Measurements from ENCODE around the gene PIAS4.

PIAS4 gene

GRCh38 chr19:3980353-3981251, 26.9 kb upstream of the PIAS4 start:
- no peaks in the 10 kb centered on the region for H3K4me1 ChIP-seq (ENCODE audit: control insufficient read depth, insufficient read depth, low read length)
- ChIA-PET POLR2A (interaction anchor here (8.3 kb wide), 1 partner anchor 10 kb away, joined by 258 read pairs; the partner anchor contains the start of gene DAPK3), CTCF (interaction anchor here (0.7 kb wide), 1 partner anchor 14 kb away, joined by 3 read pairs; no protein-coding TSS in a partner anchor)
- H3K27ac ChIP-seq (ENCODE audit: extremely low read depth, low read depth, low read length): no peak overlapping the region
- no peak overlapping the region for H3K4me3 ChIP-seq (ENCODE audit: low read depth, low read length)
- H3K9me3 ChIP-seq (ENCODE audit: control insufficient read depth, insufficient read depth, low read depth, low read length): no peaks in the 10 kb centered on the region
- H3K36me3 ChIP-seq (ENCODE audit: control insufficient read depth in 2 of 2, insufficient read depth in 1 of 2, low read length in 2 of 2): peaks cover 28 to 91% of the 10 kb centered on the region in 2 experiments
- TF ChIP-seq ZNF280D (tag by site-specific recombination; IDR thresholded peaks at IDR 0.05) (no peak), ZNF416 (tag by site-specific recombination; IDR thresholded peaks at IDR 0.05) (no peak), ZNF658 (tag by site-specific recombination; IDR thresholded peaks at IDR 0.05) (no peak), ZNF510 (tag by site-specific recombination; IDR thresholded peaks at IDR 0.05; ENCODE audit: insufficient replicate concordance) (no peak), ZNF112 (tag by site-specific recombination; IDR thresholded peaks at IDR 0.05) (no peak), KLF8 (tag by site-specific recombination; IDR thresholded peaks at IDR 0.05) (no peak), ZNF654 (tag by site-specific recombination; IDR thresholded peaks at IDR 0.05; ENCODE audit: low read depth) (no peak), MYNN (tag by site-specific recombination; IDR thresholded peaks at IDR 0.05; ENCODE audit: borderline replicate concordance) (no peak), ZNF302 (tag by site-specific recombination; IDR thresholded peaks at IDR 0.05; ENCODE audit: low read depth) (no peak), ZNF214 (tag by site-specific recombination; IDR thresholded peaks at IDR 0.05; ENCODE audit: borderline replicate concordance) (no peak), REPIN1 (tag by site-specific recombination; IDR thresholded peaks at IDR 0.05; ENCODE audit: low read depth) (no peak), EGR2 (tag by site-specific recombination; IDR thresholded peaks at IDR 0.05; ENCODE audit: low read depth) (no peak), ZNF350 (tag by site-specific recombination; IDR thresholded peaks at IDR 0.05) (no peak), ZNF791 (tag by site-specific recombination; IDR thresholded peaks at IDR 0.05) (no peak), HOXC10 (CRISPR knock-in tag; IDR thresholded peaks at IDR 0.05) (no peak), GLI2 (tag by site-specific recombination; IDR thresholded peaks at IDR 0.05; ENCODE audit: borderline replicate concordance, low read depth) (no peak), FEZF1 (tag by site-specific recombination; IDR thresholded peaks at IDR 0.05) (no peak)
- TF ChIP-seq, protein P1, sequence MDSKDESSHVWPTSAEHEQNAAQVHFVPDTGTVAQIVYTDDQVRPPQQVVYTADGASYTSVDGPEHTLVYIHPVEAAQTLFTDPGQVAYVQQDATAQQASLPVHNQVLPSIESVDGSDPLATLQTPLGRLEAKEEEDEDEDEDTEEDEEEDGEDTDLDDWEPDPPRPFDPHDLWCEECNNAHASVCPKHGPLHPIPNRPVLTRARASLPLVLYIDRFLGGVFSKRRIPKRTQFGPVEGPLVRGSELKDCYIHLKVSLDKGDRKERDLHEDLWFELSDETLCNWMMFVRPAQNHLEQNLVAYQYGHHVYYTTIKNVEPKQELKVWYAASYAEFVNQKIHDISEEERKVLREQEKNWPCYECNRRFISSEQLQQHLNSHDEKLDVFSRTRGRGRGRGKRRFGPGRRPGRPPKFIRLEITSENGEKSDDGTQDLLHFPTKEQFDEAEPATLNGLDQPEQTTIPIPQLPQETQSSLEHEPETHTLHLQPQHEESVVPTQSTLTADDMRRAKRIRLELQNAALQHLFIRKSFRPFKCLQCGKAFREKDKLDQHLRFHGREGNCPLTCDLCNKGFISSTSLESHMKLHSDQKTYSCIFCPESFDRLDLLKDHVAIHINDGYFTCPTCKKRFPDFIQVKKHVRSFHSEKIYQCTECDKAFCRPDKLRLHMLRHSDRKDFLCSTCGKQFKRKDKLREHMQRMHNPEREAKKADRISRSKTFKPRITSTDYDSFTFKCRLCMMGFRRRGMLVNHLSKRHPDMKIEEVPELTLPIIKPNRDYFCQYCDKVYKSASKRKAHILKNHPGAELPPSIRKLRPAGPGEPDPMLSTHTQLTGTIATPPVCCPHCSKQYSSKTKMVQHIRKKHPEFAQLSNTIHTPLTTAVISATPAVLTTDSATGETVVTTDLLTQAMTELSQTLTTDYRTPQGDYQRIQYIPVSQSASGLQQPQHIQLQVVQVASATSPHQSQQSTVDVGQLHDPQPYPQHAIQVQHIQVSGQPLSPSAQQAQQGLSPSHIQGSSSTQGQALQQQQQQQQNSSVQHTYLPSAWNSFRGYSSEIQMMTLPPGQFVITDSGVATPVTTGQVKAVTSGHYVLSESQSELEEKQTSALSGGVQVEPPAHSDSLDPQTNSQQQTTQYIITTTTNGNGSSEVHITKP (tag by site-specific recombination; IDR thresholded peaks at IDR 0.05): no peak

Measured in HEK293 (cell line).